Muscle of arm (tissue), 12 donors: Measurements from ENCODE around the gene TBC1D1. TPM values are rescaled to one million over a fixed set of nuclear protein-coding genes. Genes with fewer than 3 reads are reported as not detected.

Source experiments
- DNase-seq: peaks from one replicate; pipeline ENCODE4 v3.0.0-alpha.2; 2013
- polyA plus RNA-seq, 12 donors: library from polyadenylated mRNA; unstranded; fragments of 120-200 nt; gene quantifications; one replicate each; pipeline ENCODE4 v1.2.1, GENCODE V29; 2013; ENCODE audit not compliant: insufficient read length in 12 of 12

Gene TBC1D1
- polyA plus RNA-seq, 12 donors = 36.0 to 71.2 (median 61.3) TPM; not detected in 1

DNA sequence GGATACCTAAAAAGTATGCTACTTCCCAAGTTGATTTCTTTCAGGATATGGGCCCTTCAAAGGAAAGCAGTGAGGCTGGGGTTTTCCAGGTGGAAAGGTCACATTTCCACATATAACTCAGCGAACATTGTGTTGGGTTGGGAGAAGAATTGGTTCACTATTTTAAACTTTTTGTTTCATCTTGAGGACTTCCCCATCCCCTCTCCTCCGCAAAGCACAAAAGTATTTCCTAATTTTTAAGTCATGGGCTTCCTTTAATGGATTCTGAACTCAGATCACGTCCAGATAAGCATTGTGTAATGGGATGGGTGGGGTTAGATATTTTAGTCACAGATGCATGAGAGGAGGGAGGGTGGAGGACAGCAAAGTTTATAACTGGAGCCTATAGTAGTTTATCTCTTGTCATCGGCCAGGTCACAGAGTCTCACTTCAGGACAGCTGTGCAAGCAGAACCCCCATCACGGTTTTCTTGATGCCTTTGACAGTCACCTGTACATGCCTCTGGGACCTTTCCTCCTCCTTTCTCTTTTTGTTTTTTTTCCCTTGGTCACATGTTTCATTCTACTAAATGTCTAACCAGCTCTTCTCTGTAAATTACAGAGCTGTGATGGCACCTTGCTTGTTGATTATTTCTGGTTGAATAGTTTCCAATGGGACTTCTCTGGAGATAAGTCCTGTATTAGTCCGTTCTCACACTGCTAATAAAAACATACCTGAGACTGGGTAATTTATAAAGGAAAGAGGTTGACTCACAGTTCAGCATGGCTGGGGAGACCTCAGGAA, 184.7 kb downstream of the TBC1D1 start:
- no peak for DNase-seq

DNA sequence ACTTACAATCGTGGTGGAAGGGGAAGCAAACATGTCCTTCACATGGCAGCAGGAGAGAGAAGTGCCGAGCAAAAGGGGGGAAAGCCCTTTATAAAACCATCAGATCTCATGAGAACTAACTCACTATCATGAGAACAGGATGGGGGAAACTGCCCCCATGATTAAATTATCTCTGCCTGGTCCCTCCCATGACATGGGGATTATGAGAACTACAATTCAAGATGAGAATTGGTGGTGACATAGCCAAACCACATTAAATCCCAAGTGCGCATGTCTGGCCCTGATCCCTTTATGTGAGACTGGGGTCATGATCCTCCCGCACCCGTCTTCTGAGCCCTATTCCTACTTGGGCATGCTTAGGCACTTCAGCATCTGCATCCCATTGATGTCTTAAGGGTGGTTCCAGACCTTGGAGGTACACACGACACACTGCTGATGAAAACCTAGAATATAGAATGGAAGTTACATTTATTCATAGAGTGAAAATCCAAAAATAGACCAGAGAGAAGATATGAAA, 185.3 kb downstream of the TBC1D1 start:
- no peak for DNase-seq

DNA sequence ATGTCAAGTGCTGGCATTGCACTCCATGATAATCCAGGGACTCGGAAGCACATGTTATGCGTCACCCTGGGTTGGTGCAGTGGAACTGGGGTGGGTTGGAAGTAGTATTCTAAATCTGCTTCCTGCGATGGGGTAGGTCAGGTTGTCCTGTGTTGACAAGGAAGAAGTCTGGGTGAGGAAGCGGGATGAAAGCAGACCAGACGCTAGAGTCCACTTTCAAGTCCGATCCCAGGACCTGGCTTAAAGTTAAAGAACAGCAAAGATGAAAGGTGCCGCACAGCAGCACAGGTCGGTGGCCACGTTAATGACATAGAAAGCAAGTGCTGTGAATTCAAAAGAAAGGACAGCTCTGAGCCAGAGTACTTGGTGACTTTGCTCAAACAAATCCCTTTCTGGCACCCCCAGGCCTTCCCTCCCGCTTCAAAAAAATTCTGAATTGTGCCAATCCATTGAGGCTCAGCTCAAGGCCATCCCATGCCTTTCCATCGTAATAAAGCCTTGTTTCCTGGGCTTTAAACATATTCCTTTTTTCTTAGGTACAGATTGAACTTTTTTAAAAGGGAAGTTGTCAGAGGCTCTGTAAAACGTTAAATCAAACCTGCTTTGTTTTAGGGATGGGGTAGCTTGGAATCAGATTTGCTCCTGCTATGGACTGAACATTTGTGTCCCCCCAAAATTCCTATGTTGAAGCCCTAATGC, 187.1 kb downstream of the TBC1D1 start:
- DNase-seq = no peak

DNA sequence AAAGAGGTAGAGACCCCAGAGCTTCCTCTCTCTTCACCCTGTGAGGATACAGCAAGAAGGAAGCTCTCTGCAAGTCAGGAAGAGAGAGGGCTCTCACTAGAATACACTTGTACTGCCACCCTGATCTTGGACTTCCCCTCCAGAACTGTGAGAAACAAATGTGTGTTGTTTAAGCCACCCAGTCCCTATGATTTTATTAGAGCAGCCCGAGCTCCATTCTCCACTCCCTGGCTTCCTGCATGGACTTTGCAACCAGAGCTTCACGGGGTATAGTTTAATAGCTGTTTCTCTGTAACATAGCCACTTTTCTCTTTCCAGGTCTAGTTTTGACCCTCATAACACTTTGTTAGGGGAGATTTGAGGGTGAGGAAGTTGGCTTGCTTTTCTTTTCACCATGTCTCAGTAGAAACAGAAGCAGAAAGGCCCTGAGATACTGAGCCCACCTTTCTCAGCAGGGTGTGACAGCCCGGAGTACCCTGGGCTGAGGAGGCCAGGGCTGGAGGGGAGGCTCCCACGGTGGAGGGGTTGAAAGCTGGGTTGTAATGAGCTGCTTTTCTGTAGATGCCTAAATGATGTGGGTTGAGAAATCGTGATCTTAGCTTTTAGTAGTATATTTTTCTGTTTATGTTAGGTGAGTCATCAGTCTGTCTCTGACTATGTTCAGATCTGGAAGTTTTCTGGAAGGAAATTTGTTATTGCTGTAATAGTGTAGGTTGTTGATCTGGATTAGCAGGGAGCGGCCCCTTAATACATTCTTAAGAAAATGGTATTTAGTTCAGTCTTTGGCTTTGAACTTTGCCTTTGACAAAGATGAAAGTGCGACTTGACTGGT, 187.9 kb downstream of the TBC1D1 start:
- DNase-seq = no peak

DNA sequence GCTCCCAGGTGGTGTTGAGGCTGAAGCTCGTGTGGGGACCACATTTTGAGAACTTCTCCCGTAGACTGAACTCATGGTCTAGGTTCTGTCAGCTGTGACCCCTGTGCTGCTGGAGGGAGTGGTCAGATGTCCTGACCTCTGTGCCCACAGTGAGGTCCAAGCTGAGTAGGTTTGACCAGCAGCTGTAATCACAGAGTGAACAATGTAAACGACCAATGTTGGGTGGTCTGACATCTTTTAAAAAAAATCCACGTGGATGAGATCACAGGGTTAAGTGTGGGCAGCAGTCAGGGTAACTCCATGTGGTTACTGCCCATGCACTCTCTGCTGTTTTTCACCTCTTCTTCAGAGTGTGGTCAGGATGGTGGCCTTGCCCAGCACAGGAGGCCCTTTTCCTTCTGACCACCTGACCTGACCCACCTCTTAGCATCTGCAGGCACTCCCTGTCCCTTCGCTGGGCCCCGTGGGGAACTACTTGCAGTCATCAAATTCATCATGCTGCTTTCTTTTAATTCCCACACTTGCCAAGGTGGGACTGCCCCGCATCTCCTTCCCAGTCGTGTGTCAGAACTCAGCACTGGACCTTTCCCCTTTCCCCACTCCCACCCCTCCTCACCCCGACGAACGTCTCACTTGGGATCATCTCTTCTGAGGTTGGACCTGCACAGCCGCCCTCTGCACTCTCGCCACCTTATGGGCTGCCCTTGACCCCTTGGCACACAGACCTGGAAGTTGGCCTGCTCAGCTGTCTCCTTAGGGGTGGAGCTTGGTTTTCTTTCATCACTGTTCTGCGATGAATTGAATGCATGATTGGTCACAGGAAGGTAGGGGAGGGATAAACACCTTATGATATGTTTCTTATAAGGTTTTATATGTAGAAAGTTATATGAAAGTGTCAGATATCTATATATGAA, 189.4 kb downstream of the TBC1D1 start:
- DNase-seq = no peak

DNA sequence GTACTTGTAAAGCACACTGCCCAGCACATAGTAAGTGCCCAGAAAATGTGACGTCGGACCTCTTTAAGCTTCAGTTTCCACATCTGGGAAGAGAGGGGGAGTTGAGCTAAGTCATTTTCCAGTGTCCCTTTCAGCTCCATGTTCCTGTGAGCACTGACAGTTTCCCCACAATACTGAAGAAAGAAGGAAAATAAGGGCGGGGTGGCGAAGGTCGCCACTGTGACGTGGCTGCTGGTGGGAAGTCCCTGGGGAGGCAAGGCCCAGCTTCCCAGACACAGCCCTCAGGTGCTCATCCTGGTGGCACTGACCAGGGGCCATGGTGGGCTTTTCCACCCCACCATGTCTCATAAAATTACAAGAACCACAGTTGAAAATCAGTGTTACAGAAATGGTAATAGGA, 191.1 kb downstream of the TBC1D1 start:
- DNase-seq = no peak

DNA sequence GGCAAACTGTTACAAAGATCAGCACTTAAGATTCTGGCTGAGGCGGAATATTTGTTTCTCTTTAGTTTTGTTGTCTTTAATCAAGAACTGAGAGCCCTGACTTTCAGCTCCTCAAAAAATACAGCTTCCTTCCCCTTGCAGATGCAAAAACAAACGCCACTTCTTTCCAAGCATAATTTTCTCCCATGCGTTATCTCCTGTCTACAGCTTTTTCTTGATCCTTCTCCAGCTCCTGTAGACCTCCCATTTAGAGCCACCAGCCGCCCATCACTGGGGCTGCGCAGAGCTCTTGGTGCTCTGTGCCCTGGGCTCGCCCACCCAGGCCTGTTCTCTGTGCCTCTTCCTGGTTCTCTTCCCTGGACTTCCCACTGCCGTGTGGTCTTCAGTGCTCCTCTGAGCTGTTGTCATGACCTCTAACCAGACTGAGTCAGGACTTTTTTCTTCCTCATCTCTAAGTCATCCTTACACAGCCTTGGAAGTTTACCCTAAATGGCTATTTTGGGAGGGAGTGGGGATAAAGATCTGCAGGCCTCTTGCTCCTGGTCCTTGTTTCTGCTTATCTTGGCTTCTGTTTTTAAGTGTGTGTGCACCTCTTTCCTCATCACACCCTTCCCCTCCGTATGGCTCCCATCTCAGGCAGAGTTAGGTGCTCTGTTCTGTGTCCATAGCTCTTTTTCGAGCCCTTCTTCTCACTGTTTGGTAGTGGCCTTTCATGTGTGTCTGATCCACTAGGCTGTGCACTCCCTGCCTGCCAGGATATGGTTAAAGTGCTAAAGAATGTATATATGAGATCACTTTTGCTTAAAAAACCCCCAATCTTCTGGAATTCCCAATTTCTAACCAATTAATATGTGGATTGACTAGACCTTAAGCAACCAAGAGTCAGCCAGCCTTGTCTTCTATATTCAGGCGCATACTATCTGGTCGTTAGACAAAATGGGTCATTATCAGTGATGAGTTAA, 191.8 kb downstream of the TBC1D1 start:
- no peak for DNase-seq

DNA sequence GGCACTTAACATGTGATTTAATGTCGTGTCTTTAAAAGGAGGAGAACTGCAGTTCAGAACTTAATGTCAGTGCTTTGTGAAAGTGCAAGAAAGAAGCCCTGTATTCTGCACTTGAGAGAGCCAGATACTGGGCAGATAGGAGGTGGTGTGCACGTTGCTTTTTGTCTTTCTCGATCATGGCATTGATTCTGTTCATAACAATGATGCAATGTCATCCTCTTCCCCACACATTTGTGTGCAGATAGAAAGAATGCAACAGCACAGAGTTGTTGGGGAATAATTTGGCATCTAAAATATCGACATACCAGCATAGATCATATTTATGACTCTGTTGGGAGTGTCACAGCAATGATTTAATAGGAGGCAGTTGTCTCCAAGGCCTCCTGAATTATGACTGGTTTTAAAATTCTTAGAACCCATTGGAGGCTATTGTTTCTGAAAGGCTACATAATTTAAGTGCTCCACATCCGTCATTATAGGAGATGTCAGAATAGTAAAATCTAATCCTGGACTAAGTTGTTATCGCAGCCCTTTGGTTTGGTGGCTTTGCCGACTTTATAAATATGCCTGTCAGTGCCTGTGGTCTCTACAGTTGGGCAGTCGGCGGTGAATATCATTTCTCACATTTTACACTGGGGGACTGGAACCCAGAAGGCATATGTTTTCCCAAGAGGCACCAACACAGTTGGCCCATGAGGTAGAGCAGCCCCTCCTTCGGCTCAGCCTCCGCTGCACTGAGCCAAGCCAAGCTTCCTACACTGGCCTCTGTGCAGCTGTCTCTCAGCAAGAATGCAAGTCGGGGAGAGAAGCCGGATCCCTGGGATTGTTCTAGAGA, 194.2 kb downstream of the TBC1D1 start:
- peak; percentile 73 for DNase-seq

DNA sequence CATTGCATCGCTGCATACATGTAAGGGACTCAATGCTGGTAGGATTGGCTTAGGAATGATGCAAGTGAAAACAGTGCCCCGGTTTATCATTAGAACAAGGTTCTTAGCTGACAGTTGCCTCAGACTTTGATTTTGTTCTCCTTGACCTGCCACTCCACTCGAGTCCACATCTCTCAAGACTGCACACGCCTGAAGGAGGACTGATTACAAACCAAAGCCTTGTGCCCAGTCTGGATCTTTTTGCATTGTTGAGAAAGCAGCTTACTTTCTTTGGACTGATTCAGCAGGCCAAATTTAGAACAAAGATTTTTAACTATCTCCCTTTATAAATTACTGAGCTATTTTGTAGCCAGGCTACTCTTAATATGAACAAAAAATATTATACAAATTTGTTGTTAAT, 194.9 kb downstream of the TBC1D1 start:
- DNase-seq = no peak

DNA sequence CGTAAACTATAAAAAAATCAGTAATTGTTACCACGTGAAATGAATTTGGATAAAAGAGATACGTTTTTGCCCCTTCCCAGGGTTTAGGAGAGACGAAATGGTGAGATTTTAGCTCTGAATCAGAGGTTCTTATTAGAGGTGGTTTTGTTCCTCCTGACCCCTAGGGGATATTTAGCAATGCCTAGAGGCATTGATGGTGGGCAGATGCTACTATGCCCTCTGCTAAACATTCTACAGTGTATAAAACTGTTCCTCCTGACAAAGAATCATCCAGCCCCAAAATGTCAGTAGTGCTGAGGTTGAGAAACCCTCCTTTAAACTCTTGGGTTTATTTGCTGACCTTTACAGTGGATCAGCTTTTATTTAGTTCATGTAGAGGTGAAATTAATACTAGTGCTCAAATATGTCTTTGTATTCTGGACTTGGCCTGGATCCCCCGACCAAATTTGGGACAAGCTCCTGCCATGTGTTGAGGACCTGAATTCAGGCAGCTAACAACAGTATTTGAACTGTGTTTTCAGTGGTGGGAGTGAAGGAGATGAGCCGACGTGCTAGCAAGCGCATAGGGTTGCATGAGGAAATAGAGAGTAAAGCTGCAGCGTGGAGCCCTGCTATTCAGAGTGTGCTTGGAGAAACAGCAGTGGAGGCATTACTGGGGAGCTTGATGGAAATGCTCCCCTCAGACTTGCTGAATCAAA, 195.4 kb downstream of the TBC1D1 start:
- peak; percentile 29 for DNase-seq

DNA sequence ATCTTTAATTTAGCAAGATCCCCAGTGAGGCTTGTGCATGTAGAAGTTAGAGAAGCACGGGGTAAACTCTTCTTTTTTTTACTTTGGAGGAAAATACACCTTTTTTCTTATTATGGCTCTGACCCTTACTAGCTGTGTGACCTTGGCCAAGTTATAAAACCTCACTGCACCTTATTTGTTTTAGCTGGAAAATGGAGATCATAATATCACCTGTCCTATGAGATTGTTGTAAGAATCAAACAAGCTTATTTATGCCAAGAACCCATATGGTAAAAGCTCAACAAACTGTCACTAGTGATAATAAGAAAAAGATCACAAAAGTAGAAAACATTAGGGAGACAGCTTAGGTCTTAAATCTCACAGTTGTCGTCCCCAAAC, 196.0 kb downstream of the TBC1D1 start:
- no peak for DNase-seq

DNA sequence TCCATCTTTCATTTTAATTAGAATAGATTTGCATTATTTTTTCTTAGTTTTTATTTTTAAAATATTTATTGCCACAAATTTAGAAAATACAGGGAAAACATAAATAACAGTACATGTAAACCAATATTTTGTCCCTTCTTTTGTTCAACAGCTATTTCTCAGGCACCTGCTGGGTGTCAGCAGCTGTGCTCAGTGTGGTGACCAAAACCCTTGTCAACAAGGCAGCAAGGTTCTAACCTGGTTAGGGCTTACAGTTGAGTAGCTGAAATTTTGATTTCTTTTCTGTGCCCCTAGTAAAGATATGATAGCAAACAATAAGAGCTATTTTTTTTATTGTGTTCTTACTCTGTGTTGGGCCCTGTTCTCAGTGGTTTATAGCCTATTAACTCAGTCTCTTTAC, 197.4 kb downstream of the TBC1D1 start:
- DNase-seq = no peak

DNA sequence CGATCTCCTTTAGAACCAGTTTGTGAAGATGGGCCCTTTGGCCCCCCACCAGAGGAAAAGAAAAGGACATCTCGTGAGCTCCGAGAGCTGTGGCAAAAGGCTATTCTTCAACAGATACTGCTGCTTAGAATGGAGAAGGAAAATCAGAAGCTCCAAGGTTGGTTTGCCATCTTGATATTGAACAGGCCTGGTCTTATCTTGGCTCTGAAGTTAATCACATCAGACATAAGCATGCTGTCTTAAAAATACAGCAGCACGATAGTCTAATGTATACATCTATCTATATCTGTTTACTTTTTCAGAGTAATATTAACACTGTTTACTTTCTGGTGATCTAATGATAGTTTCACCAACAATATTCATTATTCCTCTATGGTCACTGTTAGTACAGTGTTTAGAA, 199.1 kb downstream of the TBC1D1 start:
- DNase-seq = no peak

DNA sequence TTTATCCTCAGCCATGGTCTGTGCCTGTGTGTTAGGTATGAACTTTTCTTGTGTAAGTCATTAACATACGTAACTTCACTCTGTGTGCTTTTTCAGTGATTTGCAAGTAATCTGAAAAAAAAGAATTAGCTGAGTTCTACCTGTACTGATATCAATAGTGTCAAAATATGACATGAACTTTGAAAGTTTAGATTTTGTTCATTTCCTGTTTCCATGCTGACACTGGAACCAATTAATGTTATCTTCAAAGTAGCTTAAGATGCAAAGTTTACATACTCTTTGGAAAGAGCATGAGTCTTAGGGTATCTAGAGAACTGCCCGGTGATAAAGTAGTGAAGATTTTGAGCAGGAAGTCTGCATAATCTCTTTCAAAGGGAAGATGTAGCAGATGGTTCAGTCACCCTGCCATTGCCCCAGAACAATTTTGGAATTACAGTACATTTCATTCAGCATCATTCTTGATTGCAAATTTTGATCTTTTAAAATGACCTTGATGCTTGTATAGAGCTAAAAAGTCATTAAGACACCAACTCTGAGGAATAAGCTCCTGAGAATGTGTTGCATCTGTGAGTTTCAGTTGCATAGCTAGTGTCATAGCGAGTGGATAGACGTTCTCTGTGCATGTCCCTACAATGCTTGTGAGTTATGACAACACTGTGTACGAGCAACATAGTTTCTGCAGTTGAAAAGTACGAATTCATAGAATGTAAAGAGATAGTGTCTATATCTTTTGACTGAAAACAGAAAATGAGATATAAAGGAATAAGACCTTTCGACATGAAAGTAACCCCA, 199.8 kb downstream of the TBC1D1 start:
- DNase-seq = no peak

DNA sequence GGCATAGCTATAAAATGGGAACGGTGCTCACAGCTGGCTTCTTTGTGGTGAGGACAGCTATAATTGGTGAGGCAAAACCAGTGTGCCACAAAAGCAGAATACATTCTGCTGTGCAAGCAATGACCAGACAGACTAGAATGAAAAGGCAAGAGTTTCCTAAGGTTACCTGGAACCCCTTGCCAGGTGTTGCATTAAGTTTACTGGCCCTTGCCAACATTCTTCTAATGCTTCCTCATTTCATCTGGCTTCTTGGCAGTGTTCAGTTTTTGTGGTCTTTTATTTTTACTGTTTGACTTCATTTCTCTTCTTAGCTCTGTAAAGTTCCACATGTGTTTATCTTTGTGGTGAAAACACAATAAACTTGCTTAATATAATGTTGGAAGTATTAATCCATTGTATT, 200.8 kb downstream of the TBC1D1 start:
- no peak for DNase-seq

DNA sequence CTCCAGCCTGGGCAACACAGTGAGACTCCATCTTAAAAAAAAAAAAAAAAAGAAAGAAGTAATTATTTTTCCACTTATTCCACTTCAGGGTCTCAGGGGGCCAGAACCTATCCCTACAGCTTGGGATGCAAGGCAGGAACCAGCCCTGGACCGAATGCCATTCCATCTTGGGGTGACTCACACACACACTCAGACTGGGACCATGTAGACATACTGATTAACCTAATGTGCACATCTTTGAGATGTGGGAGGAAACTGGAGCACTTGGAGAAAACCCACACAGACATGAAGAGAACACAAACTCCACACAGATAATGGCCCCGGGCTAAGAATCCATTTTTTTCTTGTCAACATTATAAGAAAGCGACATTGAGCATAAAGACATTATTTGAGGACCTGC, 201.8 kb downstream of the TBC1D1 start:
- no peak for DNase-seq

DNA sequence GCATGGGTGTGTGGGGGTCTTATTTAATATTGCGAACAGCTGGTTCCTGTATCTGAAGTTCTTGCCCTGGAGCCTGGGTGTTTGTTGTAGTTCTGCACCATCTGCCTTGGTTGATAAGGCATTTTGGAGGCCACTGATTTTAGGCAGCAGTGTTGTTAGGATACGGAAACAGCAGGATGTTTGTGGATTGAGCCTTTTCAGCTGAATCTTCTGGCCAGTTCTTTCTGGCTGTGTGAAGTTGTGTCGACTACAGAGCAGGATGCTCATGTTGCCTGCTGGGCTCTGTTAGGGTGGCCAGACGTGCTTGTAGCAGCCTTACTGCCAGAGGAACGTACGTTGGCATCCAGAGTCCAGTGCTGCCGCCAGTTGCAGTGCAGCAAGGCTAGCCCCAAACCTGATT, 203.5 kb downstream of the TBC1D1 start:
- no peak for DNase-seq

DNA sequence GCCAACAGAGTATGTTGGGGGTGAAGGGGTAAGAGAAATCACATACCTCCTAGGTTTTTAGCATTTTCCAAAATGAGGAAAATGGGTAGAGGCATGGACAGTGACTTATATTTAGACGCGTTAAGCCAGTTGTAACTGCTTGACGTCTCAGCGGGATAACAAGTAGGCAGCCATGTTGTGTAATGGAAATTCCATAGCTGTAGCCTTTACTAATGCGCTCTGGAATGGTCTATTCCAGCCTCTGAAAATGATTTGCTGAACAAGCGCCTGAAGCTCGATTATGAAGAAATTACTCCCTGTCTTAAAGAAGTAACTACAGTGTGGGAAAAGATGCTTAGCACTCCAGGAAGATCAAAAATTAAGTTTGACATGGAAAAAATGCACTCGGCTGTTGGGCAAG, 204.8 kb downstream of the TBC1D1 start:
- no peak for DNase-seq
